NCI-H2196 treated with DMSO at 0.1 percent for 48 hours (cell line): ENCODE data around the gene ZCWPW1.
"Not testable (repeated sequence)": the region's sequence is repeated elsewhere in the genome, so short reads cannot be mapped to it uniquely, and the experiment has no call there.

ENCODE experiments used
- DNase-seq: peaks from one replicate; lab custom pipeline; 2025; ENCODE audit not compliant: unreplicated experiment; lab: John Stamatoyannopoulos, UW

Gene ZCWPW1

GRCh38 chr7:100356416-100357068 is 72.0 kb downstream of the ZCWPW1 start:
- no peak for DNase-seq

- DNase-seq = no peak
These were observed 74.7 kb downstream of the ZCWPW1 start for GRCh38 chr7:100353685-100354330.

- DNase-seq = no peak
These were observed 75.4 kb downstream of the ZCWPW1 start for GRCh38 chr7:100352984-100353684.

- not testable (repeated sequence) for DNase-seq
These were observed 76.2 kb downstream of the ZCWPW1 start for GRCh38 chr7:100352230-100352781.

GRCh38 chr7:100351657-100352058 is 76.8 kb downstream of the ZCWPW1 start:
- DNase-seq = no peak
